ENCODE data around the gene SREK1.
"Not testable (repeated sequence)": the region's sequence is repeated elsewhere in the genome, so short reads cannot be mapped to it uniquely, and the experiment has no call there.

SREK1 gene

DNA sequence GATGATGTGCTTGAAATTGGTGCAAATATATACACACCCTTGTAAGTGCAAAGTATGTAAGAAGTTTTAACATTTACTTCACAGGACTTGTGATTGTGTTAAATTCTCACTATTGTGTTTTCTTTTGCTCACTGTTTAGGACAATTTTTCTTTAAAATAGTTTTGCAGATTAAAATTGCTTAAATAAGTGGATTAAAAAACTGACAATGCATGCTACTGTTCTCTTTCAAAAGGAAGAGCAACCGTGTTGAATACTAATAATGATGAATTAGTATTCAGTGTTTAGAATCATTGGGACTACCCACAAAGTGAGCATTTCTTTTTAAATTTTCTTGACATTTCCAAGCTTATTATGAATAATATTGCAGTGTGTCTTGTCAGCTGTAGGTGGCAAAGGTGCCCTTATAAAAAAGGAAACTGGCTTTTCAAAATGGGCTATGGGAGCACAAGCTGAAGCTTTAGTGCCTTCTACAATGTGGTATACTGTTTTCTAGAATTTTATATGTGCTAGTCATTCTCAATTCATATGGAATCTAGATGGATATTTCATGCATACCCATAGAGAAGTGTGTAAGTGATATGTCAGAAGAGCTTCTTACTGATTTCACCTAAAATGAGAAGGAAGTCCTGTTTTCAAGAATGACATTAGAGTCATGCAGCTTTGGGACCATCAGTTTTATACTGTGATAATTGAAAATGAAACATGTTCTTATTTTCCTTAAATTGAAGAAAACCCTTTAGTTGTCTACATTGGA, 35.4 kb downstream of the SREK1 start:
- no peak for TF ChIP-seq ZNF274 (IDR thresholded peaks at IDR 0.05; ENCODE audit: low read depth, low read length)
- H3K4me3 ChIP-seq (ENCODE audit: low read length), result no peak overlapping the region

DNA sequence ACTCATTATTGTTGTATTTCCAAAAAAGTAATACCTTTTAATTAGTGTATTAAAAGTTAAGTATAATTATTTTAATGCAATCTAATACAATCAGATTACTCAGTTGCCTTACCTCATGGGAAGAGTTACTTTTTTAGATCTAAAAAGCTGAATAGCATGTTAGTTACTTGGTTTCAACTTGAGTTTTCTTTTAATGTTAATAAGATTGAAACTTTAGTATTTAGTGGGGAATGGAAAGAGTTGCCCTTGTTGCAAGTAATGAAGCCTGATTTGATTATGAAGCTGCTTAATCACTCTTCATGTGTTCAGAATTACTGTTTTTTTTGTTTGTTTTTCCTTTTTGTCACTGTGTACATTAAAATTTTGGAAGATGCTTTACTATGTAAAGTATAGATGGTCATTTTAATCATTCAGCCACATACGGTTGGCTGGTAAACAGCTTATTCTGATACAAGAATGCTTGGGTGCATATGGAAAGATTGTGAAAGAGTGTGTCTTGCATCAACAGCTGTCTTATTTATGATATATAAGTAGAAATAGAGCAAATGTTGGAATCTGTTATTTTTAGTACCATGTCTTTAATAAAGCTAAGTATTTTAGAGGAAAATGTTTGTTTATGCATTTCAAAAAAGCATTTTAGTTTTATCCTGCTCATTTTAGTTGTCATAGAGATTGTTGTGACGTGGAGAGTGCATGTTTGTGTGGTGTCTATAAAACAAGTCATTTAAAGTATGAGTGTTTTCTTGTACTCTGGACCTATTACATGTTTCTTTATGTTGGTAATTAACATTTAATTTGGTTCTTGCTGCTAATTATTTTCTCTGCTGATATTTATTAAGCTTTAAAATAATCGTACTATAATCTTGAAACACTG, 36.4 kb downstream of the SREK1 start:
- no peak overlapping the region for H3K4me3 ChIP-seq (ENCODE audit: low read length)
- no peak for TF ChIP-seq ZNF274 (IDR thresholded peaks at IDR 0.05; ENCODE audit: low read depth, low read length)

DNA sequence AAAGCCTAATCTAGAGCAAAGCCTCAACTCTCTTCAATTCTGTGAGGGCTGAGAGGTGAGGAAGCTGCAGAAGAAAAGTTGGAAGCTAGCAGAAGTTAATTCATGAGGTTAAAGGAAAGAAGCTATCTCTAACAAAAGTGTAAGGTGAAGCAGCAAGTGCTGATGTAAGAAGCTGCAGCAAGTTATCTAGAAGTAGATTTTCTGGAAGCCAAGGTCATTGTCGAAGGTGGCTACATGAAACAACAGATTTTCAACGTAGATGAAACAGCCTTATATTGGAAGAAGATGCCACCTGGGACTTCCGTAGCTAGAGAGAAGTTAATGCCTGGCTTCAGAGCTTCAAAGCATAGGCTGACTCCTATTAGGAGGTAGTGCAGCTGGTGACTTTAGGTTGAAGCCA, 42.0 kb downstream of the SREK1 start:
- no peak for TF ChIP-seq ZNF274 (IDR thresholded peaks at IDR 0.05; ENCODE audit: low read depth, low read length)

DNA sequence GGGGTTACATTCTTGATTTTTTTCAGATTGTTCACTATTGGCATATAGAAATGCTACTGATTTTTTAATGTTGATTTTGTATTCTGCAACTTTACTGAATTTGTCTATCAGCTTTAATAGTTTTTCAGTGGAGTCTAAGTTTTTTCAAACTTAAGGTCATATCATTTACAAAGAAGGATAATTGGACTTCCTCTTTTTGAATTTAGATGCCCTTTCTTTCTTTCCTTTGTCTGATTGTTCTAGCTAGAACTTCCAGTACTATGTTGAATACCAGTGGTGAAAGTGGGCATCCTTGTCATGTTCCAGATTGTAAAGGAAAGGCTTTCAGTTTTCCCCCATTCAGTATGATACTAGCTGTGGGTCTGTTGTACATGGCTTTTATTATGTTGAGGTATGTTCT, 49.3 kb downstream of the SREK1 start:
- no peak for TF ChIP-seq ZNF274 (IDR thresholded peaks at IDR 0.05; ENCODE audit: low read depth, low read length)
- no peak overlapping the region for H3K4me3 ChIP-seq (ENCODE audit: low read length)

More for the DNA sequence above, 42.0 kb downstream of the SREK1 start:
- no peak overlapping the region for H3K4me3 ChIP-seq (ENCODE audit: low read length)

DNA sequence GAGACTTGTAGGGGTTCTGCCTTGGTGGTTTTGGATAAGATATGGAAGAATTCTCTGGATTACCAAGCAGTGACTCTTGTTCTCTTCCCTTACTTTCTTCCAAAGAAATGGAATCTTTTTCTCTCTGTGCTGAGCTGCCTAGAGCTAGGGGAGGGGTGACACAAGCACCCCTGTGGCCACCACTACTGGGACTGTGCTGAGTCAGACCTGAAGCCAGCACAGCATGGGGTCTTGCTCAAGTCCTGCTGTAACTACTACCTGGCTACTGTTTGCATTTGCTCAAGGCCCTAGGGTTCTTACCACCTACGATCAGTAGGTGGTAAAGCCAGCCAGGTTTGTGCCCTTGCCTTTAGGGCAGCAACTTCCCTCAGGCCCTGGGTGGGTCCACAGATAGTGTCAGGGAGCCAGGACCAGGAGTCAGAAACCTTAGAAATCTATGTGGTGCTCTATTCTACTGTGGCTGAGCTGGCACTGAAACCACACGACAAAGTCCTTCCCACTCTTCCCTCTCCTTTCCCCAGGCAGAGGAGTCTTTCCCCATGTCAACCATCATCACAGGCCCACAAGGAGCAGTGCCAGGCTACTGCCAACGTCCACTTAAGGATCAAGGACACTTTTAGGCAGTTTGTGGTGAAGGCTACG, 53.8 kb downstream of the SREK1 start:
- no peak overlapping the region for H3K4me3 ChIP-seq (ENCODE audit: low read length)
- no peak for TF ChIP-seq ZNF274 (IDR thresholded peaks at IDR 0.05; ENCODE audit: low read depth, low read length)

DNA sequence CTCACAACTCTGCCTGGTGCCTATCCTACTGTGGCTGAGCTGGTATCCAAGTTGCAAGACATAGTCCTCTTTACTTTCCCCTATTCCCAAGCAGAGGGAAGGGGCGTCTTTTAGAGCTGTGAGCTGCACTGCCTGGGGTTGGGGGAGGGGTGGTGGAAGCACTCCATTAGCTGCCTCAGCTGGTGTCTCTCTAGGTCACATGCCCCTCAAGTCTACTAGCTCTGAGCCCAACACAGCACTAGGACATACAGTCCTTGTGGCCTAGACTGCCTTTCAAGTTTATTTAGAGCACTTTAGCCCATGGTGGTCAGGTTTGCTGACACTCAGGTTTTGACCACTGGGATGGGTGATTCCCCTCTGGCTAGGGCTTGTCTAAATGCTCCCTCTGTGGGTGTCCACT, 54.7 kb downstream of the SREK1 start:
- TF ChIP-seq ZNF274 (IDR thresholded peaks at IDR 0.05; ENCODE audit: low read depth, low read length), result no peak
- H3K4me3 ChIP-seq (ENCODE audit: low read length), result no peak overlapping the region

DNA sequence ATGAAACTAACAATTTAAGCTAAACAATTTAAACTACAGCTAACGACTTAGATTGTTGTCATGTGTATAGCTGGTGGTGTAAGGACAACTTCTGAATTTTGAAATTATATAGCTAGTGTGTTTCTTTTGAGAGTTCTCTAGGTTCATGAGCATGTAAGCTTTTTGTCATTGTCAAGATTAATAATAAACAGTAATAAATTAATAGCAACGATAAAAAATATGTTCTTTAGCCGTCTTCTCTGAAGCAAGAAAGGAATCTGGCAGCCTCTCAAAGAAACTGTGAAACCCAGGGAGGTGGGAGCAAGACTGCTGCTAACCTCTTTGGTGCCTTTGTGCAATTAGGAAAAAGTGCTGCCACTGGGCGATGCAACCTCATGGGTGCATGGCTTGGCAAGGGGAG, 59.4 kb downstream of the SREK1 start:
- no peak for TF ChIP-seq ZNF274 (IDR thresholded peaks at IDR 0.05; ENCODE audit: low read depth, low read length)
- no peak overlapping the region for H3K4me3 ChIP-seq (ENCODE audit: low read length)

DNA sequence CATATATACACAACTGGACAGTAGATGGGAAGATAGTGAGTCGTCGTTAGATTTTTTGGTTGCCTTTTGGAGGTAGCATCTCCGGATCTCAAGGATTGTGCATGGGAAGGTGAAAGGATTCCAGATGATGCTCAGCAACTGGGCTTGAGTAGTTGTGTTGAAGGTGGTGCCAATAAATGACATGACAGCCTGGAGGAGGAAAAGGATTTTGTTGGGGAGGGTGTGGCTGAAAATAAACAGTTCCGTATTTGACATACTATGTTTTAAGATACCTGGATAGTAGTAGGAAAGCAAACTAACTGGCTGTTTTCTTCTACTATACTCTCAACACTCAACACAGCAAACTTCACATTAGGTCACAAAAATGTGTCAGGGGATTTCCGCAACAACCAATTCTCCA, 62.4 kb downstream of the SREK1 start:
- no peak for TF ChIP-seq ZNF274 (IDR thresholded peaks at IDR 0.05; ENCODE audit: low read depth, low read length)
- H3K4me3 ChIP-seq (ENCODE audit: low read length), result no peak overlapping the region

DNA sequence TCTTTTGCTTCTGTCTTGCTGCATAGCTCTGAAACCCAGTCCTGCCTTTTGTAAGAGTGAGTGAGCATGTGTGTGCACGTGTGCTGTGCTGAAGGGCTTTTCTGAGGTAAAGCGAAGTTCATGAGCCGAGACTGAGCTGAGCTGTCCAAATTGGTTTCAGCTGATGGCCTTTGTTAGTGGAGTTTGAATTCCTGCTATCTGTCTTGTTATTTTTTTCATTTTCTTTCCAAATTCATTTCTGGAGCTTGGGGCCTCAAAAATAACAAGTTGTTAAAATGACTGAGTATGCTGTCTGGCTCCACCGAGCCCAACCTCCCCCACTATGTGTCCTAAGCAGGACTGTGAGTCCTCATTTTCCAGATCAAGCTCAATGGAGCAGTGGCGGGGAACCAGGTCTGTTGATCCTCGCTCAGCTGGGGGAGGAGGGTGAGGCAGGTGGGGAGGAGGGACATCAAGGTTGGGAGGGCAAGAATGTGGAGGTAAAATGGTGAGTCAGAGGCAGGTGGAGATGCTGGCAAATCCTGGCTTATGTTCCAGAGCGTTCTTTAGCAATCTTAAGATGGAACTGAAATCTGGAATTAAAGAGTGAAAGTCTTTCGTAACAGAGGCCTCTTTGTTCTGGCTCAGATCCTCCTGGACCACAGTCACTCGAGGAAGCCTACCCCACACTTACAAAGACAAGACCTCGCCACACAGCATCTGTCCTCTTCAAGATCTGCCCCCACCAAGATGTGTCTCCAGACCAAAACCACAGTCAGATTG, 63.9 kb downstream of the SREK1 start:
- no peak overlapping the region for H3K4me3 ChIP-seq (ENCODE audit: low read length)
- TF ChIP-seq ZNF274 (IDR thresholded peaks at IDR 0.05; ENCODE audit: low read depth, low read length), result no peak

DNA sequence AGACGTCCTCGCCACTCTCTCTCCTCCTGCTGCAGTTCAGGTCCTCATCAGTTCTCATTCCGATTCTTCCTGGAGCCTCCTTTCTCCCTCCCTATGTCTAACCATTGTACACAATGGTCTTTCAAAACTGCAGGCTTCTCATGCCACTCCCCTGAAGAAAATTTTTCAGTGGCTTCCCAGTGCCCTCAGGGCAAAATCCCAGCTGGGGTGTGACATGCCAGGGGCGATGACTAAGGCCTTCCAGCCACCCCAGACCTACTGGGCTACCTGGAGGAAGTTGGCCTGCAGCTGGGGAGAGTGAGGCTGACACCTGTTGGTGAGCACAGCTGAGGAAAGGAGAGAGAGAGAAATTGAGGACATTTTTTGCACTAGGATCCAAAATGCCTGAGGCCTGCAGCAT, 65.2 kb downstream of the SREK1 start:
- no peak for TF ChIP-seq ZNF274 (IDR thresholded peaks at IDR 0.05; ENCODE audit: low read depth, low read length)
- H3K4me3 ChIP-seq (ENCODE audit: low read length), result no peak overlapping the region

DNA sequence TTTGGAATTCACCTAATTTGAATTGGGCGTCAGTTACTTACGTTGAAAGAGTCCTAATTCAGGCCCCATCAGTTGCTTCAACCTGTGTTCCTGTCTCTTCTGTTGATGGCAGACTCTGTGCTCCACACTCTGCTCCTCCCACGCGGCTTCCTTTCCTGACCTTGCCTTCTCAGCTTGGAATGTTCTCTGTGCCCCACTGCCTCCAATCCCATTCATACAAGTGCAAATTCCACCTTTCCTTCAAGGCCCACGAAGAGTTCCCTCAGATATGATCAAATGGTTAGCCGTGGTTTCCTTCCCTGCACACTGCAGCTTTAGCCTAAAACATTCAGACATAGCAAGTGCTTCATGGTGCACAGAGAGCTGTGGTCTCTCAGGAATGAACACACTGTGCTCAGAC, 65.7 kb downstream of the SREK1 start:
- TF ChIP-seq ZNF274 (IDR thresholded peaks at IDR 0.05; ENCODE audit: low read depth, low read length), result no peak
- no peak overlapping the region for H3K4me3 ChIP-seq (ENCODE audit: low read length)

DNA sequence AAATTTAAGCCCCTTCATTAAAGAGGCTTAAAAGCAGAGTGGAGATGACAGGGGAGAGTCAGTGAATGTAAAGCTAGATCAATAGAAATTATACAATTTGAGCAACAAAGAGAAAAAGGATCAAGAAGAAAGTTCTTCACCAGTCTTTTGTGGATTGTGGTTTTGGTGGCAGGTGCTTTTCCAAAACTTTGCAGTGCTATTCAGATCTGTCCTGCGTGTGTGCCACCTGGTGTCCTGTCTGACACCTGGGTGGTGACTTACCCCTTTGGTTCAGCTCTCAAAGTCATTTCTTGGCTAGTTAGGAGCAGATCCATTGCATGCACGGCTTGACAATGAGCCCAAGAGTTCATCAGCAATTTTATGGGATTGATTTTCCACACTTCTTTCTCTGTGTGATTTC, 69.4 kb downstream of the SREK1 start:
- no peak overlapping the region for H3K4me3 ChIP-seq (ENCODE audit: low read length)
- no peak for TF ChIP-seq ZNF274 (IDR thresholded peaks at IDR 0.05; ENCODE audit: low read depth, low read length)

DNA sequence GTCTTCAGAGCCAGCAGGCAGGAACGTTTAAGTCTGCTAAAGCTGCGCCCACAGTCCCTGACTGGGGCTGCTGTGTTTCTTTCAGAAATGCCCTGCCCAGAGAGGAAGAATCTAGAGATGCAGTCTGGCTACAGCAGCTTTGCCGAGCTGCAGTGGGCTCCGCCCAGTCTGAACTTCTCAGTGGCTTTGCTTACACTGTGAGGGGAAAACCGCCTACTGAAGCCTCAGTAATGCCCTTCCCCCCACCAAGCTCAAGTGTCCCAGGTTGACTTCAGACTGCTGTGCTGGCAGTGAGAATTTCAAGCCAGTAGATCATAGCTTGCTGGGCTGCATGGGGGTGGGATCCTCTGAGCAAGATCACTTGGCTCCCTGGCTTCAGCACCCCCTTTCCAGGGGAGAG, 78.4 kb downstream of the SREK1 start:
- H3K4me3 ChIP-seq (ENCODE audit: low read length), result no peak overlapping the region
- no peak for TF ChIP-seq ZNF274 (IDR thresholded peaks at IDR 0.05; ENCODE audit: low read depth, low read length)

DNA sequence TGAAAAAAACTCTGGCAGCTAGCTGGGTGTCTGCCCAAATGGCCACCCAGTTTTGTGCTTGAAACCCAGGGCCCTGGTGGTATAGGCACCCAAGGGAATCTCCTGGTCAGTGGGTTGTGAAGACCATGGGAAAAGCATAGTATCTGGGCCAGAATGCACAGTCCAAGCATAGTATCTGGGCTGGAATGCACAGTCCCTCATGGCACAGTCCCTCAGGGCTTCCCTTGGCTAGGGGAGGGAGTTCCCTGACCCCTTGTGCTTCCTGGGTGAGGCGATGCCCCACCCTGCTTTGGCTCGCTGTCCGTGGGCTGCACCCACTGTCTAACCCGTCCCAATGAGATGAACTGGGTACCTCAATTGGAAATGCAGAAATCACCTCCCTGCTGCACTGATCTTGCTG, 78.8 kb downstream of the SREK1 start:
- not testable (repeated sequence) for H3K4me3 ChIP-seq (ENCODE audit: low read length)
